Large intestine (tissue), 3 donors: Measurements from ENCODE around the gene ZNF683. TPM values are rescaled to one million over a fixed set of nuclear protein-coding genes. Genes with fewer than 3 reads are reported as not detected.

Source experiments
- DNase-seq, 2 donors: peaks; one replicate each; pipeline versions ENCODE4 v3.0.0 to v3.0.0-alpha.2; 2013
- H3K27ac ChIP-seq: one replicate; pipeline ENCODE4 v1.5.1; 2013; ENCODE audit warnings: low read length
- H3K27me3 ChIP-seq: 2 replicates; pipeline ENCODE4 v1.6.1; 2013; ENCODE audit warnings: low read length; ENCODE audit not compliant: control insufficient read depth, insufficient read depth
- H3K36me3 ChIP-seq: 2 replicates; pipeline ENCODE4 v1.6.1; 2013; ENCODE audit warnings: low read length; ENCODE audit not compliant: control insufficient read depth, insufficient read depth
- H3K4me1 ChIP-seq: one replicate; pipeline ENCODE4 v1.6.1; 2013; ENCODE audit warnings: low read length; ENCODE audit not compliant: control insufficient read depth, insufficient read depth
- H3K4me3 ChIP-seq: one replicate; pipeline ENCODE4 v1.5.1; 2013; ENCODE audit warnings: low read length
- H3K9me3 ChIP-seq: one replicate; pipeline ENCODE4 v1.6.1; 2013; ENCODE audit warnings: mild to moderate bottlenecking, low read depth, low read length, moderate library complexity; ENCODE audit not compliant: control insufficient read depth
- WGBS: methylation state at CpG from one replicate; pipeline ENCODE4 v1.1.5; 2013; ENCODE audit warnings: low lambda C conversion rate; ENCODE audit not compliant: insufficient coverage; 5-methylcytosine and 5-hydroxymethylcytosine counted together
- polyA plus RNA-seq: library from polyadenylated mRNA; unstranded; fragments of 120-200 nt; gene quantifications from one replicate; pipeline ENCODE4 v1.2.1, GENCODE V29; 2013

The ZNF683 gene
- polyA plus RNA-seq, 1 donor, result 0.27 TPM

DNA sequence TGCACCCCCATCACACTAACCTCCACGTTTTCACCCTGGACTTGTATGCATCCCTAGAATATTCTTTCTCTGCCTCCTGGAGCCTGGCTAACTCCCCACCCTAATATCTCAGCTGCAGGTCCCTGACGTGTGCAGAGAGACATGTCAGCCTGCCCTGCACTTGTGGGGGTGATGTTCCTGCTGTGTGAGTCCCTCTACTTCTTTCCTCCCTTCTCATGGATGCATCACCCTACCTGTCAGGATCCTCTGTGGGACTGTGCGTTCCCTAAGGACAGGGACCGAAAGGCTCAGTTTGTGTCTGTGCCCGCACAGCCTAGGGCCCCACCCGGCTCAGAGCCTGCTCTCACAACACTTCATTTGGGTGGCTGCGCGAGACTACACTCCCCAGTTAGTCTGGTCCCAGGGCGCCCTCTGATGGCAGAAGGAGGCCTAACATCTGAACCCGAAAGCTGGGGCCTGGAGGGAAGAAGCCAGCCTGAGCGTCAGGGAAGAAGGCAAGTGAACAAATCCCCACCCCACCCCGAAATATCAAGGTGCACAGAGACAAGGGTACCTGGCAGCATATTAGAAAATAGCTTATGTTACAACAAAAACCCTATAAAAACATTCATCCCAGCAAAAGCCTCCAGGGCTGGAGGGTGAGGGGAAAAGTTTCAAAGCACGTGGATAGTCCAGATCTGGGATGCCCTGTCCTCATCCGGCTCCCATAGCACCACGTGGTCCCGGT is 51.1 kb downstream of the ZNF683 start:
- H3K9me3 ChIP-seq, result no peaks in the 10 kb centered on the region
- DNase-seq, result peak; percentile 73 to 77
- WGBS, result no CpG with 5 or more reads among the region's 16 CpGs
- peaks cover 3% of the 10 kb centered on the region for H3K4me1 ChIP-seq
- no peak overlapping the region for H3K27ac ChIP-seq
- H3K27me3 ChIP-seq, result no peaks in the 10 kb centered on the region
- no peak overlapping the region for H3K4me3 ChIP-seq
- H3K36me3 ChIP-seq, result no peaks in the 10 kb centered on the region

DNA sequence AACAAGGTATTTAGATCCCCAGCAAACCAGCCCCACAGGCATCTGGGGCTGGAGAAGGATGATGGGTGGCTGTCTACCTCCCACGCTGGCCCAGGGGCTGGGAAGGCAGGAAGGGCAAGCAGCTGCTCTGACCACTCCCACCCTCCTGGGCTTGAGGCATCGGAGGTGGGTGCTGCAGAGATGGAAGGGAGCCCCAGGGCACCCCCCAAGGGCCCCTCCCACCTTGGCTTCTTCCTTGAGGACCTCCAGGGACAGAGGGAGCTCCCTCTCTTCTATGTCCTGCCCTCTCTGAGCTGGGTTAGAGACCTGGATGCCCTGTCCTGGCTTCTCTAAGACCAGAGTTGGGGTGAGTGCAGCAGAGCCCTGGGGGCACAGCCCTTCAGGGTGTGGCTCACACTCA is 51.7 kb downstream of the ZNF683 start:
- H3K4me1 ChIP-seq, result peaks cover 3% of the 10 kb centered on the region

DNA sequence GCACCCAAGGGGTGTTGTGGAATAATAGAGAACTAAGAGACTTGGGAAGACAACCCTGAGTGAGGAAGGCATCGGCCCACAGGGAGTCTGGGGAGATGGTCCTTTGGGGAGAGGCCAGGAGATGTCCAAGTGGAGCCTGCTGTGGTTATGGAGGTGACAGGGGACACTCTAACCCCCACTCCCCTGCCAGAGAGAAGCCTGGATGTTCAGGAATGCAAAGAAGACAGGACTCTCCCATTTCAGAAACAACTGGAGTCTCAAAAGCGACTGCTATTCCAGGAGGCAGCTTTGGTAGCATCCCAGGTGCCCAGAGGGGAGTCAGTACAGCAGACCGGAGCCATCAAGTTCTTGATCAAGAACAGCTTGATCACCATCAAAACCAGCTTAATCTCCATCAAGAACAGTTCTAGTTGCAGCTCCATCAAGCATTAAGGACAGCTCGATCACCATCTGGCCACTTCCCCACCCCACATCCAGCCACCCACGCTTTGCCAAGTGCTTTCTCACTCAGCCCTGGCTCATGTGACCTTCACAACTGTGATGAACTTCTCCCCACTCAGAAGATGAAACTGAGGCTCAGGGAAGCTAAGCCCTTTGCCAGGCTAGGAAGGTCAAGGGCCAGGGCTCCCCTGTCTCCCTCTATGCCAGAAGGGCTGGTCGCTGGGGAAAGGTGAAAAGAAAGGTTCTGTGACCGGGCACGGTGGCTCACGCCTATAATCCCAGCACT is 54.0 kb downstream of the ZNF683 start:
- DNase-seq, result no peak
- no CpG with 5 or more reads among the region's 9 CpGs for WGBS
- H3K4me3 ChIP-seq, result no peak overlapping the region
- H3K4me1 ChIP-seq, result peaks cover 3% of the 10 kb centered on the region
- no peaks in the 10 kb centered on the region for H3K9me3 ChIP-seq
- H3K36me3 ChIP-seq, result no peaks in the 10 kb centered on the region
- no peaks in the 10 kb centered on the region for H3K27me3 ChIP-seq
- no peak overlapping the region for H3K27ac ChIP-seq

More for the DNA sequence above, 51.7 kb downstream of the ZNF683 start:
- no peak for DNase-seq
- no CpG with 5 or more reads among the region's 2 CpGs for WGBS
- H3K27me3 ChIP-seq, result no peaks in the 10 kb centered on the region
- no peaks in the 10 kb centered on the region for H3K36me3 ChIP-seq
- H3K9me3 ChIP-seq, result no peaks in the 10 kb centered on the region
- H3K4me3 ChIP-seq, result no peak overlapping the region
- H3K27ac ChIP-seq, result no peak overlapping the region

DNA sequence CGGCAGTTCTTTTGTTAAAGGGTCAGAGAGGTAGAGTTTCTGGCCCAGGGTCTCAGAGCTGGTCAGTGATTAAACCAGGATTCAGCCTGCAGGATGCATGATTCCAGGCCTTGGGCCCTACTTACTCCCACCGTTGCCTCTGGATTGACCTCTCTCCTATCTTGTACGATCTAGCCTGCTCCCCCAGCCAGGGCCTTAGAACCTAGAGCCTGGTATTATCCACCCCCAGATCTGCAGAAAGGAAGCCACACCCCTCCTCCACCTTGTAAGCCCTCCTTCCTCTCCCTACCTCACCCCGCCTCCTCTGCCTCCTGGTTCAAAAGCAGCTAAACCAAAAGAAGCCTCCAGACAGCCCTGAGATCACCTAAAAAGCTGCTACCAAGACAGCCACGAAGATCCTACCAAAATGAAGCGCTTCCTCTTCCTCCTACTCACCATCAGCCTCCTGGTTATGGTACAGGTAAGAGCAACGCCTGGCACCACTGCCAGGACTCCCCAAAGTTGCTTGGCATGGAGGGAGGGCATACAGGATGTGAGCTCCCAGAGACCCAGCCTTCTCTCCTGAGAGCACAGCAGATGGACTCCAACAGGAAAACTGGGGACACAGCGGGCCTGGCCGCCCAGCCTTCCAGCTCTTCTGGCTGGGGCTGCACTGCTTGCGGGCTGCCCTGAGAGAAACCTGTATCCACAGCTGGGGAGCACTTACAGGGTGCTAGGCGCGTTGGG is 54.8 kb downstream of the ZNF683 start, which contains the start of gene CD52:
CD52 (plus strand) TSS at position 347 of the 726 bp plus-strand sequence; CDS start at position 407, 60 bp downstream.
- no peaks in the 10 kb centered on the region for H3K9me3 ChIP-seq
- H3K4me3 ChIP-seq, result no peak within 1 kb of the TSS
- H3K4me1 ChIP-seq, result peaks cover 3% of the 10 kb centered on the region
- H3K27me3 ChIP-seq, result no peaks in the 10 kb centered on the region
- H3K36me3 ChIP-seq, result no peaks in the 10 kb centered on the region
- no peak for DNase-seq
- H3K27ac ChIP-seq, result no peak within 1 kb of the TSS
- no CpG with 5 or more reads among the region's 12 CpGs for WGBS

DNA sequence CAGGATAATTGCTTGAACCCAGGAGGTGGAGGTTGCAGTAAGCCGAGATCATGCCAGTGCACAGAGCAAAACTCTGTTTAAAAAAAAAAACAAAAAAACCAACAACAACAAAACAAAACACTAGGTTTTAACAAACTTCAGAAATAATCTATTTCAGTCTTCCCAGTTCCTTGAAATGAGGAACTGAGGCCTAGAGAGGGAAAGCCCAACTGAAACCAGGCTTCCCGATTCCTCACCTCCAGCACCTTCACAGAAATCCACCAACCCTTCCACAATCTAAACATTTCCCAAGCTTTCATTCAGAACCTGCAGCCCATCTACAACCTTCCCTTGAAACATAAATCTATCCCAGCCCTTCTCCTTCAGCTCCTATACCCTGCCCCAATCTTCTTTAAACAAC is 55.4 kb downstream of the ZNF683 start:
- H3K27me3 ChIP-seq, result no peaks in the 10 kb centered on the region
- no peaks in the 10 kb centered on the region for H3K36me3 ChIP-seq
- H3K9me3 ChIP-seq, result no peaks in the 10 kb centered on the region
- WGBS, result no CpG with 5 or more reads among the region's 2 CpGs
- no peak overlapping the region for H3K27ac ChIP-seq
- H3K4me3 ChIP-seq, result no peak overlapping the region
- H3K4me1 ChIP-seq, result peaks cover 3% of the 10 kb centered on the region
- DNase-seq, result no peak

DNA sequence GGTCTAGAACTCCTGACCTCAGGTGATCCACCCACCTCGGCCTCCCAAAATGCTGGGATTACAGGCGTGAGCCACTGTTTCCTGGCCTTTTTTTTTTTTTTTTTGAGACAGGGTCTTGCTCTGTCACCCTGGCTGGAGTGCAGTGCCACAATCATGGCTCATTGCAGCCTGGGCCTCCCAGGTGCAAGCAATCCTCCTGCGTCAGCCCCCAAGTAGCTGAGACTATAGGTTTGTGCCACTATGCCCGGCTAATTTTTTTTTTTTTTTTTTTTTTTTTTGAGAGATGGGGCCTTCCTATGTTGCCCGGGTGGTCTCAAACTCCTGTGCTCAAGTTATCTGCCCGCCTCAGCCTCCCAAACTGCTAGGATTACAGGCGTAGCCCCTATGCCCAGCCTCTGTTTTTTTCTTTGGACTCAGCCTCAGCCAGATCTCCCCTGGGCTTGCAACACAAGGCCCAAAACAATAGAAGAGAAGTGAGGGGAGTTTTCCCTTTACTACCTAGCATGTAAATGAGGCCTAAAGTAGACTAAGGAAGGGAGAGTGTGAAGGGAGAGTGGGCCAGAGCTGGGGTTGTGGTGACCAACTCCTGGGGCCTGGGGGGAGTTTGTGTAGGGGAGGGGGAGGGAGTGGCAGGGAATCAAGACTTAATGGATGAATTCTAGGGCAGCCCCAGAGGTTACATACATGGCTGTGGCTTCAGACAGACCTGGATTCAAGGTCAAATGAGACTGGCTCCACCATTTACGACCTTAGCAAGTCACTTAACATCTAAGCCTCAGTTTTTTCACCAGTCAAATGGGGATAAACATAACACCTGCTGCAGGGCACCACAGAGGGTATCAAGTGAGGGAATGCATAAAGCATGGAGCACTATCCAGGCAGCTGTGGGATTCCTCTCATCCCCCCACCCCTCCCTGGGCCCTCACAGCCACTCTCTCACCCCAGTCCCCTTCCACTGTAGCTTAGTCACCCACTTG is 56.4 kb downstream of the ZNF683 start:
- H3K4me1 ChIP-seq, result no peaks in the 10 kb centered on the region
- no peak for DNase-seq

DNA sequence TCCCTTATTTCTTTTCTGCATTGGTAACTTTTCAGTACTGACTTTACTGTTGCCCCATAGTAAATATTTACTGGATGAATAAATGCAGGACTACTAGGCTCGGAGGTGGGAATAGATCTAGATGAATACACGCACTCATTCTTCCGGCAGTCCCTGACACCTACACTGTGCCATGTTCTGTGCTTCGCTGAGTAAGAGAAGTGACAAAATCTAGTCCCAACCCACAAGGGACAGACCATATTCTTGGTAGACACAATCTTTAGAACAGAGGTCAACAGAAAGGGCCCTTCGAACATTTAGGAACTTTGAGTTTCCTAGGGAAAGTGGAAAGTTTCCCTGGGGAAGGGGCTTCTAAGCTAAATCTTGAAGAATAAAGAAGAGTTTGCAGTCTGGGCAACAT is 58.0 kb downstream of the ZNF683 start:
- Histone ChIP-seq H3K27me3 (no peaks in the 10 kb centered on the region), H3K27ac (no peak overlapping the region), H3K36me3 (no peaks in the 10 kb centered on the region), H3K4me3 (no peak overlapping the region), H3K9me3 (no peaks in the 10 kb centered on the region), H3K4me1 (no peaks in the 10 kb centered on the region)
- WGBS, result 100% methylated on average over 1 of the region's 5 CpGs
- DNase-seq, result no peak

More for the DNA sequence above, 56.4 kb downstream of the ZNF683 start:
- Histone ChIP-seq H3K27me3 (no peaks in the 10 kb centered on the region), H3K27ac (no peak overlapping the region), H3K4me3 (no peak overlapping the region), H3K9me3 (no peaks in the 10 kb centered on the region), H3K36me3 (no peaks in the 10 kb centered on the region)
- no CpG with 5 or more reads among the region's 8 CpGs for whole genome bisulfite sequencing

Other genes starting within 250 kb of the ZNF683 start
- 0.51 TPM for gene FAM110D, start 213.7 kb downstream of the ZNF683 start, polyA plus RNA-seq
- not detected for gene C1orf232, start 203.8 kb downstream of the ZNF683 start, polyA plus RNA-seq
- 30.4 TPM for gene ZNF593, start 202.8 kb downstream of the ZNF683 start, polyA plus RNA-seq
- 1.2 TPM for gene ZNF593OS, start 200.9 kb downstream of the ZNF683 start, polyA plus RNA-seq
- 109 TPM for gene CNKSR1, start 195.3 kb downstream of the ZNF683 start, polyA plus RNA-seq
- 0.12 TPM for gene CATSPER4, start 182.1 kb downstream of the ZNF683 start, polyA plus RNA-seq
- gene CEP85, start 138.6 kb downstream of the ZNF683 start, polyA plus RNA-seq, result 11.7 TPM
- gene SH3BGRL3, start 92.7 kb downstream of the ZNF683 start, polyA plus RNA-seq, result 87.3 TPM
- gene UBXN11, start 66.1 kb downstream of the ZNF683 start, polyA plus RNA-seq, result 40.1 TPM
- gene CD52, start 54.8 kb downstream of the ZNF683 start, polyA plus RNA-seq, result 25.3 TPM
- 3.9 TPM for gene CRYBG2, start 18.6 kb downstream of the ZNF683 start, polyA plus RNA-seq
- 0.03 TPM for gene LIN28A, start 38.1 kb upstream of the ZNF683 start, polyA plus RNA-seq
- gene DHDDS, start 59.6 kb upstream of the ZNF683 start, polyA plus RNA-seq, result 35.2 TPM
- 671 TPM for gene HMGN2, start 99.7 kb upstream of the ZNF683 start, polyA plus RNA-seq
- 98.2 TPM for gene RPS6KA1, start 157.0 kb upstream of the ZNF683 start, polyA plus RNA-seq